Fibroblast of lung (primary cell): Measurements from ENCODE around the gene PARPBP. TPM values are rescaled to one million over a fixed set of nuclear protein-coding genes. Genes with fewer than 3 reads are reported as not detected.
"Not testable (repeated sequence)": the region's sequence is repeated elsewhere in the genome, so short reads cannot be mapped to it uniquely, and the experiment has no call there.

ENCODE experiments used
- DNase-seq, 2 donors: peaks; one replicate each; pipeline versions ENCODE4 v3.0.0 to v3.0.0-alpha.2; 2010; ENCODE audit warnings: low read depth in 2 of 2
- H2AFZ ChIP-seq: 2 replicates; pipeline ENCODE4 v1.5.1; 2012; ENCODE audit warnings: low read length, control low read depth, inconsistent platforms
- H3K27ac ChIP-seq: 2 replicates; pipeline ENCODE4 v1.5.1; 2011; ENCODE audit warnings: low read length, control low read depth; ENCODE audit not compliant: insufficient read depth
- H3K27me3 ChIP-seq: 2 replicates; pipeline ENCODE4 v1.5.1; 2011; ENCODE audit warnings: mild to moderate bottlenecking, low read length; ENCODE audit not compliant: control insufficient read depth, insufficient read depth
- H3K36me3 ChIP-seq: 2 replicates; pipeline ENCODE4 v1.5.1; 2011; ENCODE audit warnings: low read length; ENCODE audit not compliant: control insufficient read depth, insufficient read depth
- H3K4me1 ChIP-seq: 2 replicates; pipeline ENCODE4 v1.5.1; 2011; ENCODE audit warnings: low read length; ENCODE audit not compliant: control insufficient read depth, insufficient read depth; ENCODE audit errors: extremely low read depth
- H3K4me2 ChIP-seq: 2 replicates; pipeline ENCODE4 v1.5.1; 2011; ENCODE audit warnings: low read length, control low read depth; ENCODE audit not compliant: insufficient read depth; ENCODE audit errors: extremely low read depth
- H3K4me3 ChIP-seq, 4 experiments: fragments of 200-600 bp in 1 of 4; sonication (generic) in 1 of 4; replicated peaks in 1 of 4; 2 replicates each; pipeline ENCODE4 v1.5.1; 2011 to 2016; ENCODE audit warnings: low read length in 4 of 4, low read depth in 3 of 4, mild to moderate bottlenecking in 3 of 4, control low read depth in 2 of 4, inconsistent platforms in 1 of 4, mixed read lengths in 1 of 4; ENCODE audit not compliant: insufficient read depth in 1 of 4; ENCODE audit errors: control extremely low read depth in 1 of 4
- H3K79me2 ChIP-seq: 2 replicates; pipeline ENCODE4 v1.5.1; 2012; ENCODE audit warnings: mild to moderate bottlenecking, low read length, inconsistent platforms; ENCODE audit not compliant: control insufficient read depth, insufficient read depth
- H3K9ac ChIP-seq: 2 replicates; pipeline ENCODE4 v1.5.1; 2011; ENCODE audit warnings: mild to moderate bottlenecking, low read length, control low read depth; ENCODE audit not compliant: insufficient read depth
- H3K9me3 ChIP-seq: 2 replicates; pipeline ENCODE4 v1.5.1; 2012; ENCODE audit warnings: low read depth, low read length; ENCODE audit not compliant: control insufficient read depth, insufficient read depth
- H4K20me1 ChIP-seq: 2 replicates; pipeline ENCODE4 v1.5.1; 2011; ENCODE audit warnings: low read length; ENCODE audit not compliant: control insufficient read depth, insufficient read depth; ENCODE audit errors: extremely low read depth
- CTCF ChIP-seq, 2 donors: IDR thresholded peaks in 1 of 2; conservative IDR thresholded peaks in 1 of 2; 1 replicate in 1 of 2; 2 replicates in 1 of 2; pipeline ENCODE4 v1.5.1; 2011 to 2012; ENCODE audit warnings: low read length in 2 of 2, control low read depth in 1 of 2, inconsistent platforms in 1 of 2, low read depth in 1 of 2, mild to moderate bottlenecking in 1 of 2
- EZH2 ChIP-seq: IDR thresholded peaks from 2 replicates; pipeline ENCODE4 v1.5.1; 2012; ENCODE audit warnings: low read length, control low read depth, mild to moderate bottlenecking; ENCODE audit errors: missing control alignments
- polyA plus RNA-seq, 2 donors: library from polyadenylated mRNA; depleted of rRNA in 1 of 2; stranded (reverse) in 1 of 2; unstranded in 1 of 2; fragments of >200 nt; gene quantifications; 2 replicates each; pipeline ENCODE4 v1.2.1, GENCODE V29; 2011 to 2012; ENCODE audit warnings: missing spikeins in 1 of 2
- total RNA-seq: library from RNA; depleted of rRNA; stranded (reverse); fragments of >200 nt; gene quantifications from 2 replicates; pipeline ENCODE4 v1.2.1, GENCODE V29; 2014

PARPBP gene
- total and polyA plus RNA-seq, 2 donors (not counting 1 experiment from before 2014, with no cell fraction given): 5.7 to 9.4 TPM

- no peaks in the 10 kb centered on the region for H3K79me2 ChIP-seq
- no peak overlapping the region for H3K27ac ChIP-seq
- H3K4me2 ChIP-seq: no peak overlapping the region
- H3K36me3 ChIP-seq: no peaks in the 10 kb centered on the region
- peak; percentile 5 to 26 for DNase-seq
- H3K27me3 ChIP-seq: no peaks in the 10 kb centered on the region
- H3K4me1 ChIP-seq: no peaks in the 10 kb centered on the region
- H3K9me3 ChIP-seq: no peaks in the 10 kb centered on the region
- H4K20me1 ChIP-seq: no peaks in the 10 kb centered on the region
- no peak overlapping the region for H3K4me3 ChIP-seq
- no peak for TF ChIP-seq EZH2
- TF ChIP-seq CTCF (conservative IDR thresholded peaks at IDR 0.05 in 1 of 2, IDR thresholded peaks at IDR 0.05 in 1 of 2; ENCODE audit: low read depth in 1 of 2, low read length in 2 of 2): no peak
- H3K9ac ChIP-seq: no peak overlapping the region
- no peak overlapping the region for H2AFZ ChIP-seq
These were observed 24.2 kb downstream of the PARPBP start for GRCh38 chr12:102144221-102144620.

- H3K4me3 ChIP-seq, H3K9ac ChIP-seq, H3K4me1 ChIP-seq, DNase-seq, H3K27ac ChIP-seq, H3K27me3 ChIP-seq, H3K36me3 ChIP-seq, H3K9me3 ChIP-seq, H4K20me1 ChIP-seq, H3K4me2 ChIP-seq, H3K79me2 ChIP-seq, H2AFZ ChIP-seq: not testable (repeated sequence)
These were observed 27.1 kb downstream of the PARPBP start for GRCh38 chr12:102147062-102147587.

GRCh38 chr12:102155206-102155605 lies 35.2 kb downstream of the PARPBP start:
- not testable (repeated sequence) for H3K27ac ChIP-seq, H2AFZ ChIP-seq, H3K4me3 ChIP-seq, H3K36me3 ChIP-seq, H3K4me1 ChIP-seq, H3K9me3 ChIP-seq, H3K27me3 ChIP-seq, H3K9ac ChIP-seq, DNase-seq, H3K4me2 ChIP-seq, H3K79me2 ChIP-seq, H4K20me1 ChIP-seq

DNA sequence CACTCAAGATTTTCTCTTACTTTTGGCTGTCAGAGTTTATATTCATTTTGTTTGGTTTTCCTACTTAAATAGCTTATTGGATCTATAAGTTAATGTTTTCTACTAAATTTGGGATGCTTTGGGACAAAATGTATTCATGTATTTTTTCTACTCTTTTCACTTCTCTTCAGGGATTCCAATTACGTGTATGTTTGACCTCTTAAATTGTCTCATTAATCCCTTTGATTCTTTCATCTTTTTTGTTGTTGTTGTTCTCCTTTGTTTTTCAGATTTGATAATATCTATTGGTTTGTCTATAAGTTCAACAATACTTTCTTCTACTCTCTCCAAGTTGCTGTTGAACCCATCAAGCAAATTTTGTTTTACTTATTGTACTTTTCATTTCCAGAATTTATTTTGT lies 43.4 kb downstream of the PARPBP start:
- TF ChIP-seq EZH2 (no peak), CTCF (conservative IDR thresholded peaks at IDR 0.05 in 1 of 2, IDR thresholded peaks at IDR 0.05 in 1 of 2; ENCODE audit: low read depth in 1 of 2, low read length in 2 of 2) (no peak)
- no peak overlapping the region for H3K27ac ChIP-seq

More for the DNA sequence above, 43.4 kb downstream of the PARPBP start:
- H3K9ac ChIP-seq: no peak overlapping the region
- no peaks in the 10 kb centered on the region for H3K4me1 ChIP-seq
- DNase-seq: no peak
- no peaks in the 10 kb centered on the region for H3K79me2 ChIP-seq
- no peaks in the 10 kb centered on the region for H4K20me1 ChIP-seq
- no peaks in the 10 kb centered on the region for H3K36me3 ChIP-seq
- H3K4me3 ChIP-seq: no peak overlapping the region
- H3K27me3 ChIP-seq: no peaks in the 10 kb centered on the region
- H3K9me3 ChIP-seq: no peaks in the 10 kb centered on the region
- H3K4me2 ChIP-seq: no peak overlapping the region
- no peak overlapping the region for H2AFZ ChIP-seq
